Stimulated activated CD4-positive, alpha-beta T cell treated with anti-CD3 and anti-CD28 coated beads, Interleukin-4, amount 100 ng/mL, for 48 hours (primary cell): Measurements from ENCODE around the gene KCNMA1.

ENCODE experiments used
- DNase-seq, 2 donors: peaks; one replicate each; pipeline ENCODE4 v3.0.0-alpha.2; 2020; ENCODE audit warnings: low read depth in 2 of 2

KCNMA1 gene

DNA sequence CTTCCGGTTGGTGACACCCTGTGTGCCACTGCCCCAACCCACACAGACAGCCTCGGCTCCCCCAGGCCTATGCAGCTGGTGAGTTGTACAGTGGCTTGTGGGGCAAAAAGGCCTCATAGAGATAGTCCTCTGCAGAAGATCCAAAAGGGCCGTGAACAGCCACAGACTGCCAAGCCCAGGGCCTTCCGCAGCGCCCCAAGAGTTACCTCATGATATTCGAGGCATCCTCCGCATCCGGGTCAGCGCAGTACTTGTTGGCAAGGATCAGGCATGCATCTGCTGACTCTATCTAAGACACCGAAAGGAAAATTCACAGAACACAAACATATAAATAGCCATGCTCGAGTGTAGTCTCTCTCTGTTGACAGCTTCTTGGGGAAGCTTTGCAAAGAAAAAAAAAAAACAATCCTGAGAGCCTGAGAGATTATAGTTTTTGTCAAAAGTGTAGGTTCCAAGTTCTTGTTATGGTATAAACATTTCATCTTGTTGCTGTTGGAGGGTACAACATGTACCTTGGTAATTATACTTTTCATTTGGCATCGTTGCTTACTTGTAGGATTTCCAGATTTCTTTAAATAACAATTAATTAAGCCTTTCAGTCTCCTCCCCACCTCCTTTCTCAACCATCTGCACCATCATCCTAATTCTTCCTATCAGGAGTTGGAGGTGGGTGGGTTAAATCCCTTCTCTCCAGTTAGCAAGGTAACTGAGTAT is 553.0 kb downstream of the KCNMA1 start:
- DNase-seq, result no peak

- no peak for DNase-seq
Measured at GRCh38 chr10:77082601-77083252, 554.9 kb downstream of the KCNMA1 start.

- no peak for DNase-seq
Measured at GRCh38 chr10:77081481-77081891, 556.1 kb downstream of the KCNMA1 start.

GRCh38 chr10:77080361-77081027 is 557.1 kb downstream of the KCNMA1 start:
- no peak for DNase-seq

DNA sequence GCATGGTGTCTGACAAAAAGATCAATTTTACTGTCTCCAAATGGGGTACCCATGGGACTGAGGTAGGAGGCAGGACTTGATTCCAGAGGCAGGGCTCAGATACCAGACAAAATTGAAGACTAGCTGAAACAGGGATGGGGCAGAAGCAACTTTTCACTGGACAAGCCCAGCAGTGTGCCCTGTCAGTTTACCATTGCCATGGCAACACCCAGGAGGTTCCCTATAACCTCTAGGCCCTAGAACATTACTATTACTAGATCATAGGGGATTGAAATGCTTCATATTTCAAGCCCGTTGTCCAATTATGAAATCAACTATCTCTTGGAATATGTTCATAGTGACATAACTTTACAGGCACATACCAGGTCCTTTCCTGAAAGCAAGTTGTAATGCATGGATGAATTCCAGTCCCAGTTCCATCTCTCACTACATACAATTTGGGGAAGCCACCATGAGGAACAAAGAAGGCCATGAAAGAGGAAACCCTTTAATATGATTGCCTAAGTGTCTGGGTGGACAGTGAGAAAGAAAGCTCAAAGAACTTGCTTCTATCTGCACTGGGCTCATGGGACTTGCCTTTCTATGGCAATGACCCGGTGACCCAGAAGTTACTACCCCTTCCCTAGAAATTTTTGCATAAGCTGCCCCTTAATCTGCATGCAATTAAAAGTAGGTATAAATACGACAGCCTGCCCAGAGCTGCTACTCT is 557.9 kb downstream of the KCNMA1 start:
- no peak for DNase-seq

DNA sequence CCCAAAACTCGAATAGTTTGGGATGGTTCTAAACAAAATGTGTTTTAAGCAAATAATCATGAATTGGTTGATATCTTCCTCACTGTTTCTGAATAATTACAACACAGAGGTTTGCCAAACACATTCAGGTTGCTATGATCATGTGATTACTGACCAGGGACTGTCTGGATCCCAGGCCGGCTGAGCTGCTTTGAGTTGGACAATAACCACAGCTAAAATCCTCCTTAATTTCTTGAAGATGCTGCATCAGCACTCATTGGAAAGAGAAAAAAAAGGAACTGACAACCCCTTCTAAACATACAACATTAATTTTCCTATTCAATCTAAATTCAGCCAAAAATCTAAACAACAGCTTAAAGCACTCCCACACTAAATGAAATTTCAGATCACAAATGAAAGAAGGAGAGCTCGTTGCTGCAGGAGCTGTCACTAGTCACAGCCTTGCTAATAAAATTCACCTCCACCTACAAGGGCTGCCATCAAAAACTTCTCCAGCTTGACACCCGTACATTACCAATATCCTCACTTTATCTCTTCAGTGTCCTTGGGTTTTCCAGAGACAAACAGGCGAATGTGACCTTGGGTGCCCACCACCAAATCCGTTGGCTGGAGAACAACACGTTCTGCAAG is 560.2 kb downstream of the KCNMA1 start:
- DNase-seq, result no peak

- DNase-seq, result no peak
Measured at GRCh38 chr10:77075926-77076325, 561.7 kb downstream of the KCNMA1 start.

- DNase-seq, result no peak
Measured at GRCh38 chr10:77074104-77074624, 563.4 kb downstream of the KCNMA1 start.

DNA sequence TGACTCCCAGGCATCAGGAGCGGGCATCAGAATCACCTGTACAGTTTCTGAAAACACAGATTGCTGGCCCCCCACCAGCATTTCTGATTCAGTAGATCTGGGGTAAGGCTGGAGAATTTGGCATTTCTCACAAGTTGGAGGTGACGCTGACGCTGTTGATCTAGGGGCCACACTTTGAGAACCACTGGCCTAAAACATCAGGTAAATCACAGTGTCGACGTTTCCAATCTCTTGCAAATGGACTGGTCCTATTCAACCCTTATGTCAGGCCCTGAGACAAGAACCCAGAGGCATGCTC is 564.0 kb downstream of the KCNMA1 start:
- DNase-seq, result no peak

DNA sequence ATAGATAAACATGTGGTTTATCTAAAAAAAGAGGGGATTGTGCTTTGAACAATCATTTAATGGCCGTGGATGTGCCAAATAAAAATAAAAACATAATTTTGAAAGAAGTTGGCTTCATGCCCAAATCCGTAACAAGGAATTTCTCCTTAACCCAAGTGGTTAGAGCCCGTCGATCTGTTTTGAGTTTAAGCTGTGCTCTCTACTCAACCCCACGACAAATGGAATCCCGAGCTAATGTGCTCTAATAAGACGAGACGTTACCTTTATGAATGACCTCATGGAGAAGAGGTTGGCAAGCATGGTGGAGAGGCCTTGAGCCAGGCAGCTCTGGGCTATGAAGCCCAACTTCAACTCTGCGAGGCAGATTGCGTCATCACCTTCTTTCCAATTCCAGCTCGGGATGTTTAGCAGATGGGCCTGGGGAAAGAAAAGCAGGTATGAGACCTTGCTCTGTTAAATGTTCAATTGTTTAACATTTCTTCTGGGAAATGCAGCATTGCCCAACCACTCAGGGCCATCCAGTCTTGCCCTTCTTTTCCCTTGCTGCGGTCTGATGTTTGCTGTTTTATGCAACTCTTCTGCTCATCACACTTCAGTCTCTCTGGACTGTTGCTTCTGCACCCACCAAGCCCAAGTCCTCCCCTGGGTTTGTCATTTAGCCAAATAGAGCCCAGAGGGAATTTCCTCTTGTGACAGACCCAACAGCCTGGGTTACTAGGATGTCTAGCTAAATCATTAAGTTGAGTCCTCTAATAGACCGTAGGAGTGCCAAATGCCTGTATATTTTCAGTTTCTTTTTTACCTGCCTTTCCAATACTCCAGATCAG is 564.6 kb downstream of the KCNMA1 start:
- DNase-seq, result no peak

DNA sequence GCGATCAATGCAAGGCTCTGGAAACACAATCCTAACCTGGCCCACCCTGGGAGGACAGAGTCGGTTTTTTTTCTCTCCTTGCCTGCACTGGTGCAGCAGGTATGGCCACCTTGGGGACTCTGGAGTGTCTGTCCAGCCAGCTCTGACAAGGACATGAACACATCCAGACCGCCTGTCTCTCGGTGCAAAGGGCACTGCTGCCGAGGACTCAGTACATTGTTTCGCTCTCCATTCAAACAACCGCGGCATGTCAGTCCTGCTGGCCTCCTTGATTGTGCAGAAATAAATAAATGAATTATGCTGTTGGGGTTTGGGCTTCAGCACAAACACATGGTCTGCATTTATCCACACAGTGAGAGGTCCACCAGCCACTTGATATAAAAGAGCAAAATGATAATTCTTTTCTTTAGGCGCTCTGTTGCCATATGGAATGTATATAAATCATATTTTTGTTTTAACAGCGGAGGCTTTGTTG is 565.2 kb downstream of the KCNMA1 start:
- DNase-seq, result no peak

- DNase-seq, result no peak
Measured at GRCh38 chr10:77071956-77072355, 565.7 kb downstream of the KCNMA1 start.

GRCh38 chr10:77071001-77071511 is 566.6 kb downstream of the KCNMA1 start:
- DNase-seq, result no peak

GRCh38 chr10:77070346-77070745 is 567.3 kb downstream of the KCNMA1 start:
- DNase-seq, result no peak

GRCh38 chr10:77068969-77069368 is 568.6 kb downstream of the KCNMA1 start:
- DNase-seq, result no peak

DNA sequence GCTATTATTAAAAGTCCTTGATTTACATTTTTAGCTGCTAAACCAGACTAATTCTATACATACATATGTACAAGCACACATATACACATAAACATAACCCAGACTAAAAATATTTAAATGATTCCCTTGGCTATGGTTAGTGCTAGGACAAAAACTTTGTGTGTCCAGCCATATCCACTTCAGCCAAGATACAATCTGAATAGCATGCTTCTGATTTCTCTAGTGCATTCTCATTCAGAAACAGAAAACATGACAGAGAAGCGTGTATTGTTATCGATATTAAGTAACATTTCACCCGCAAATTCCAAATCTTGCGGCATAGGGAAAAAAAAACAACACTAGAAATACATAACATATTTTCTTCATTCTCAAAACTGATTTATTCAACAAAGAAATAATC is 569.3 kb downstream of the KCNMA1 start:
- no peak for DNase-seq

GRCh38 chr10:77062381-77062780 is 575.2 kb downstream of the KCNMA1 start:
- DNase-seq, result no peak

- DNase-seq, result no peak
Measured at GRCh38 chr10:77060913-77061312, 576.7 kb downstream of the KCNMA1 start.

- no peak for DNase-seq
Measured at GRCh38 chr10:77056650-77057049, 581.0 kb downstream of the KCNMA1 start.

GRCh38 chr10:77052593-77052992 is 585.0 kb downstream of the KCNMA1 start:
- no peak for DNase-seq

DNA sequence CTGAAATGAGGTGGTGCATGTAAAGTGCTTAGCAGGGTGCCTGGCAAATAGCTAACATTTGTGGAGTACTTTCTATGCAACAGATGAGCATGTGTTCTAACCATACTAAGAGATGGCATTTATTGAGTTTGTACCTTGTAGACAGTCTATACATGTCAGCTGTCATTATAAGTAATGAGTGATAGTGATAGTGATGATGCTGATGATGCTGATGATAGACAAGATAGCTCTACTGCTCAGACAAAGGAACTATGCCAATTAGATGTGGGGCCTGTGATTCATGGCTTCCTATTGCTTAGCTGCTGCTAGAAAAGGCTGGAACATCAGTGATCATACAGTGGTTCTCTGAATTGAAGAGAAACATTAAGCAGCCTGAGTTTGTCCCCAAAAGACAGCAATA is 585.8 kb downstream of the KCNMA1 start:
- DNase-seq, result no peak
